HL-60 (cell line): ENCODE data around the gene MLLT3.

Experiments
- DNase-seq, 2 experiments: peaks; one replicate each; pipeline ENCODE4 v3.0.0-alpha.2; 2010 to 2020; ENCODE audit warnings: low read depth in 1 of 2, low spot score in 1 of 2
- H3K27ac ChIP-seq: fragments of 250-450 bp; sonication (Bioruptor Pico); replicated peaks from 2 replicates; pipeline ENCODE4 v1.5.1; 2020; ENCODE audit warnings: mild to moderate bottlenecking, moderate library complexity
- H3K27me3 ChIP-seq: fragments of 250-450 bp; sonication (Bioruptor Pico); 2 replicates; pipeline ENCODE4 v1.5.1; 2021; ENCODE audit warnings: mild to moderate bottlenecking, moderate library complexity; ENCODE audit not compliant: insufficient read depth, poor library complexity, severe bottlenecking
- H3K4me3 ChIP-seq: replicated peaks from 2 replicates; pipeline ENCODE4 v1.5.1; 2011; ENCODE audit warnings: mild to moderate bottlenecking, control low read depth, low read length; ENCODE audit not compliant: insufficient read depth
- GABPA ChIP-seq: IDR thresholded peaks from 2 replicates; pipeline ENCODE4 v1.6.1; 2012; ENCODE audit warnings: low read depth
- POLR2AphosphoS5 ChIP-seq: IDR thresholded peaks from 2 replicates; pipeline ENCODE4 v1.6.1; 2012; ENCODE audit warnings: low read depth
- REST ChIP-seq: IDR thresholded peaks from 2 replicates; pipeline ENCODE4 v1.6.1; 2012; ENCODE audit warnings: low read depth; ENCODE audit not compliant: insufficient replicate concordance
- SPI1 ChIP-seq: IDR thresholded peaks from 2 replicates; pipeline ENCODE4 v1.6.1; 2012; ENCODE audit warnings: low read depth, mild to moderate bottlenecking, borderline replicate concordance
- TF ChIP-seq, protein P1 (sequence below): IDR thresholded peaks from one replicate; pipeline ENCODE4 v1.5.1; 2011; ENCODE audit warnings: low read length, control low read depth, inconsistent platforms; ENCODE audit not compliant: insufficient read depth

The MLLT3 gene

GRCh38 chr9:20646656-20647055 is 24.4 kb upstream of the MLLT3 start:
- no peak for TF ChIP-seq SPI1
- TF ChIP-seq REST: no peak
- no peak for TF ChIP-seq GABPA
- TF ChIP-seq, protein P1, sequence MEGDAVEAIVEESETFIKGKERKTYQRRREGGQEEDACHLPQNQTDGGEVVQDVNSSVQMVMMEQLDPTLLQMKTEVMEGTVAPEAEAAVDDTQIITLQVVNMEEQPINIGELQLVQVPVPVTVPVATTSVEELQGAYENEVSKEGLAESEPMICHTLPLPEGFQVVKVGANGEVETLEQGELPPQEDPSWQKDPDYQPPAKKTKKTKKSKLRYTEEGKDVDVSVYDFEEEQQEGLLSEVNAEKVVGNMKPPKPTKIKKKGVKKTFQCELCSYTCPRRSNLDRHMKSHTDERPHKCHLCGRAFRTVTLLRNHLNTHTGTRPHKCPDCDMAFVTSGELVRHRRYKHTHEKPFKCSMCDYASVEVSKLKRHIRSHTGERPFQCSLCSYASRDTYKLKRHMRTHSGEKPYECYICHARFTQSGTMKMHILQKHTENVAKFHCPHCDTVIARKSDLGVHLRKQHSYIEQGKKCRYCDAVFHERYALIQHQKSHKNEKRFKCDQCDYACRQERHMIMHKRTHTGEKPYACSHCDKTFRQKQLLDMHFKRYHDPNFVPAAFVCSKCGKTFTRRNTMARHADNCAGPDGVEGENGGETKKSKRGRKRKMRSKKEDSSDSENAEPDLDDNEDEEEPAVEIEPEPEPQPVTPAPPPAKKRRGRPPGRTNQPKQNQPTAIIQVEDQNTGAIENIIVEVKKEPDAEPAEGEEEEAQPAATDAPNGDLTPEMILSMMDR: no peak
- TF ChIP-seq POLR2AphosphoS5: no peak
- Histone ChIP-seq H3K4me3 (no peak overlapping the region), H3K27ac (no peak overlapping the region), H3K27me3 (no peaks in the 10 kb centered on the region)
- DNase-seq: no peak

DNA sequence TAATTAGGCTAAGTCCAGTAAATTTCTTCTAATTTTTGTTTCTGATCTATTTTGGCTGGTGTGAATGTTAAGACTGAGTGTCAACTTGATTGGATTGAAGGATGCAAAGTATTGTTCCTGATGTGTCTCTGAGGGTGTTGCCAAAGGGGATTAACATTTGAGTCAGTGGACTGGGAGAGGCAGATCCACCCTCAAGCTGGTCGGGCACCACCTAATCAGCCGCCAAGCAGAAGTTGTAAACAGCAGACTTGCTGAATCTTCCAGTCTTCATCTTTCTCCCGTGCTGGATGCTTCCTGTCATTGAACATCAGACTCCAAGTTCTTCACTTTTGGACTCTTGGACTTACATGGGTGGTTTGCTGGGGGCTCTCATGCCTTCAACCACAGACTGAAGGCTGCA is 21.4 kb upstream of the MLLT3 start:
- no peak overlapping the region for H3K27ac ChIP-seq
- H3K4me3 ChIP-seq: no peak overlapping the region
- no peak for DNase-seq
- H3K27me3 ChIP-seq: no peaks in the 10 kb centered on the region
- TF ChIP-seq SPI1 (no peak), REST (no peak), POLR2AphosphoS5 (no peak), GABPA (no peak)
- TF ChIP-seq, protein P1: no peak

DNA sequence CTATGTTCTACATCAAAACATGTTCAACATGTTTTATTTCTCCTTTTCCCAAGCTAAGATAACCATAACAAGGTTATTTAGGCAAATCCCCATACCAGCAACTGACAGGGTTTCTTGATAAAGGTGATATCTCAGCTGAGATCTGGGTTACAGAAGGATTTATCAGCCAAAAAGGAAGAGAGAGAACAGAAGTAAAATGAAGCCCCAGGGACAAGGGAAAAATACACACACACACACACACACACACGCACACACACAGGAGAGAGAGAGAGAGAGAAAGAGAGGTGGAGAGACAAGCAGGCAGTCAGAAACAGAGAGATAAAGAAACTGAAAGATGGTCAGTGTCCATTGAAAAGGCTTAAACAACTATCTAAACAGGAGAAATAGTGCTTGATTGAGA is 19.7 kb upstream of the MLLT3 start:
- Histone ChIP-seq H3K4me3 (no peak overlapping the region), H3K27me3 (no peaks in the 10 kb centered on the region), H3K27ac (no peak overlapping the region)
- TF ChIP-seq SPI1 (no peak), REST (no peak), GABPA (no peak), POLR2AphosphoS5 (no peak)
- TF ChIP-seq, protein P1: no peak
- no peak for DNase-seq
